GOT3 (cell line): Measurements from ENCODE around the gene TPM1.

Experiments used
- DNase-seq: peaks from one replicate; lab custom pipeline; 2025; ENCODE audit warnings: mixed read lengths; lab: John Stamatoyannopoulos, UW

TPM1 gene

DNA sequence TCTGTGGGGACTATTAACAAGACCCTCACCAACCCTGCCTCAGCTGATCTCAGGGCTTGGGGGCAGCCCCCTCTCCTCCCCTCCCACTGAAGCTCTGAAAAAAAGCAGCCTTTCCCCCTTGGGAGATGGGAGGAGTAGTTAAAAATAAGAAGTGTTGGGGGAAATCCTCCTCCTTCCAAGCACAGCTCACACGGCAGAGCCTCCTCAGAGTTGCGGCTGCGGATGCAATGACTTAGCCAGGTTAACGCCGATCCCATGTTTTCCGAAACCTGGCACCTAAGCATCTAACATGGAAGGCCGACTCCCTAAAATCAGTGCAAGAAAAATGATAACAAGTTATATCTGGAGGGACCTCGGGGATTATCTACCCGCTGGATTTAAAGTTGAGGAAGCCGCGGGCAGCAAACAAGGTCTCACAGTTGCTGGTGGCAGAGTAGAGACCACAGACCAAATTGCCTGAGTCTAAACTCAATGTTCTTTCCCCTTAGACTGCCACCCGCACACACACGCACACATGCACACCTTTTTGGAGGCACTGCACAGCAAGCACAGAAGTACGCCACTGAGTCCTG is 1.1 kb upstream of the TPM1 start:
- no peak for DNase-seq

DNA sequence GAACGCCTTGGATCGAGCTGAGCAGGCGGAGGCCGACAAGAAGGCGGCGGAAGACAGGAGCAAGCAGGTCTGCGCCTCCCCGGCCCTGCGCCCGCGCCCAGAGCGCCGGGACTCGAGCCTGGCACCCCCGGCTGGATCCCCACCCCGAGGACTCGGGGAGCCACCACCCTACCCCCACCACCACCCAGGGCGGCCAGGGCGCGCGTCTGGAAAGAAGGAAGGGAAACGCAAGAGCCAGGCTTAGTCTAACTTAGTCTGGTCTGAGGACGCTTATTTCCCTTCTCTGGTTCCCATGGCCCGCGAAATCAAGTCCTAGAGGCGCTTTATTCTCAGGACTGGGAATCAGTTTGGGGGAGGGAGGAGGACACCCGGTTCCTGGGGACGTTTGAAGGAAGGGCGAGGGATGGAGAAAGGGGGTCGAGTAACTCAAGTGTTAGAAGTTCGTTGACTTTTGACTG is 359 bp downstream of the TPM1 start:
- DNase-seq: no peak

DNA sequence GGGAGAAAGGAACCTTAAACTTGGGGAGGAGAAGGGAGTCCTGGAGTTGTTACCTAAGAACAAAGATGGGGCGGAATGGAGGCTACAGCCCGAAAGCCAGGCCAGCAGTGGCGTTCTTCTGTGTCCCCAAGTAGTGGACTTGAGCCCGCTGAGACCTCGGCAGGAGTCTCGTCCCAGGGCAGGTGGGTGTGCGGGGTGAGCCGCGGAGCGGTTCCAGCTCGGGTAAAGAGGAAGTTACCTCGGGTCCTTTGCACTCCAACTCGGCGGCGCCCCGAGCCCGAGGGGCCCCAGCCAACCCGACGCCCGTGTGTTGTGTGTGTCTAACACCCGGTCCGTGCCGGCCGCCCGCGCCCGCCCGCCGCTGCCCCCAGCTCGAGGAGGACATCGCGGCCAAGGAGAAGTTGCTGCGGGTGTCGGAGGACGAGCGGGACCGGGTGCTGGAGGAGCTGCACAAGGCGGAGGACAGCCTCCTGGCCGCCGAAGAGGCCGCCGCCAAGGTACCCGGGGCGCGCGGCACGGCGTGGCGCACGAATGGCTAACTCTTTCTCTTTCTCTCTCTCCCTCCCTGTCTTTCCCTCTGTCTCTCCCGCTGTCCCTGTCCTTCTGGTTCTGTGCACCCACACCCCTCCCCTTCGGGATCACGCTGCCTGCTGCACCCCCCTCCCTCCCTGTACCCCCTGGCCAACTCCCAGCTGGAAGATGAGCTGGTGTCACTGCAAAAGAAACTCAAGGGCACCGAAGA is 959 bp downstream of the TPM1 start:
- no peak for DNase-seq

DNA sequence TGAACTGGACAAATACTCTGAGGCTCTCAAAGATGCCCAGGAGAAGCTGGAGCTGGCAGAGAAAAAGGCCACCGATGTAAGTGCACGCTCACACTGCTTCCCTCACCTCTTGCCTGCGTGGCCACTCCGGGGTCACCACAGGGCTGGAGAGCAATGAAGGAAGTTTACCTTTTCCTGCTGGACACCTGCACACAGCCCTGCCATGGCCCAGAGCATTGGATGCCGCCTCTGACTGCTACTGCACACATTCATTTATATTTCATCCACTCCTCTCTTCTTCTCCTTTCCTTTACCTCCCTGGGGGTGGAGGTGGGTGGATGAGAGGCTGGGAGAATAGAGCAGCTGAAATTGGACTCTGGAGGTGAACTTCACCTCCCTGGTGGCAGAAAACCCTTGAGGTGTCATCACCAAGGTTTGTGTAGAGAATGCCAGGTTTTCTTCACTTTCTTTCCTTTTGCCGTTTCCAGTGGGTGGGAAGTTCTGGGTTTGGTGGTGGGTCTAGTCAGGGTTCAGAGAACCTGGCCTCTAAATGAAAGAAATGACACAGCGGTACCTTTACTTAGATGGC is 1.6 kb downstream of the TPM1 start:
- no peak for DNase-seq

DNA sequence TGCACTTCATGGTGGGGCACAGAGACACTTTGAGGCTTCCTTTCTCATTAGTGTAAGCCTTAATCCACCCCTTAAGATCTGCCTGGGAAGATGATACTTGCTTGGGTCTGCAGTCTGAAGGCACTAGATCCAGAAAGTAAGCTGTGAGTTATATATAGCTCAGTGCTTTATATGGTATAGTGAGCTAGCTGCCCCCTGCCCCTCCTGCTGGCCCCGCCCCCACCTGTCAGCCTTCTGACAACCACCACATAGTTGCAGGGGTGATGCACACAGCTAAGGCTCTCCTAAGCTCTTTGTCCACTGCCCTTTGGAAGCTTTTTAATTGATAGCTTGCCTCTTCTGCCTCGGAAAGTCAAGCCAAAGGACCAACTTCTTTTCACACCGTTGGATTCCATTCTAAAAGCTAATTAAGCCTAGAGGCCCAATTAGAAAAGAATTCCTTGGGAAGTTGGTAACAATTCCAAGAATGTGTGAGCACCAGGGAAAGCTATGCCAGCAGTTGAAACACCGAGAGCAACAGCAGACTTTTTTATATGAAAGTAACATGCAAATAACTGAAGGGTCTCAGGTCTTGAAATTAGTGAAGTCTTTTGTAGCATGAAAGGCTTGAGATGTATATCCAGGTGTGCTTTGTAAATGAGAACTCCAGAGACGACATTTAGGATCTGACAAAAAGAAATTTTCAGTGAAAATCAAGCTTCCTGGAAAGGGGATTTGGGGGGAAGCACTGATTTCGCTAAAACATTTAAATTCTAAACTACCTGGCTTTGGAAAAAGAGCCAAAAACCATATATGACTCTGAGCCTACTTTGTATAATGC is 2.3 kb downstream of the TPM1 start:
- no peak for DNase-seq

DNA sequence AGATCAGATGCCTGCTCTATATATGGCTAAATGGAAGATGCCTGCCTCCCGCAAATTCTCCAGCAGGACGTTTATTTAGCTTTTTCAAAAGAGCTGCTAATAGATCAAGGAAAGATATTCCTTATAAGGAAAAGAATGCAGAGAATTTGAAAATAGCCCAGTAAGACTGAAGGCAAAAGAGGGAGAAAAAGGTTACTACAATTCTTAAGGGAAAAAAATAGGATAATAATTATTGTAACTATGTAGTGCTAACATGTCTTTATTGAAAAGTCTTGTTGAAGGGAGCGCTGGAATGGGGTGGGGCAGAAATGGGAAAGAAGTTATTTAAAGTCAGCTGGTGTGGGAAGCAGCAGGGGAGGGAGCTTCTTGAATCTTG is 2.9 kb downstream of the TPM1 start:
- DNase-seq: no peak

DNA sequence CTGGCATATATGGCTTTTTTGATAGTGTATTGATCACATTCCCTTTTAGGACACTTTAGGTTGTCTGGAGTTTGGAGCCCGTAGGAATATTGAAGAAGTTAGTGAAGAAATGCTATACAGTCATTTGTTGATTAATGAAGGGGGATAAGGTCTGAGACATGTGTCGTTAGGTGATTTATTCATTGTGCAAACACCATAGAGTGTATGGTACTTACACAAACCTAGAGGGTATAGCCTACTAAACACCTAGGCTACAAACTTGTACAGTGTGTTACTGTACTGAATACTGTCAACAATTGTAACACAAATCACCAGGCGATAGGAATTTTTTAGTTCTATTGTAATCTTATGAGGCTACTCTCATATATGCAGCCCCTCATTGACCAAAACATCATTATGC is 3.3 kb downstream of the TPM1 start:
- no peak for DNase-seq

DNA sequence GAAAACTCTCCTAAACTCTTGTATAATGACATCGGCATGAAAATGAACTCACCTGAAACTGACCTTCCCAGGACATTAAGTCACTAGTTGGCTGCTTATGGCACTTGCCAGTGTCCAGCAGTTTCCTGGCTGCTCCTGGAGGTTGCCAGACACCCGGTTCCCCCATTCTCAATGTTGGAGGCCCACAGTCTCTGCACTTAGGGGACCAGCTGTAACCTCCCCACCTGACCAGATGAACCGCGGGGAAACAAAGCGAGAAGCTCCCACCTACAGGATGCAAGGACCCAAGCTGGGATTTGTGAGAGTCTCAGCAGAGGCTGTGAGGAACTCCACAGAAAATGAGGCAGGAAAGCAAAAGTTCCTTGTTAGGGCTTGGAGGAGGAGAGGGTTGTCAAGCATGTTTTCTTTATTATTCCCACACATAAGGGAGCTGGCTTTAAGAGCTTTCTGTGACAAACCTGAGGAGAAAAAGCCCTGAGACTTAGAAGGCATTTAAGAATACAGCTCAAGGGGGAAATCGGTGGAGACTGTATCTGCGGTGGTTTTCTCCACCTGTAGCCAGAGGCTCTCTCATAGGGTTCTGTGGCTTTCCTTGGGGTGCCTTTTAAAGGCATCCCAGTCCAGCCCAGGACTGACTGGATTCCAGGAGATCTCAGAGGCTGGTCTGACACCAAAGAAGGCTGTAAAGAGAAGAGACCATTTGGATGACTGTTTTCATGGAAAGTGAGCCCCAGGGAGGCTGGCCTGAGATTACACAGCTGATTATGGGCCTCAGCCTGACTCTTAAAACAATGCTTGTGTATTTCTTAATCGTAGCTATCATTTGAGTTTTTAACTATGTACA is 4.6 kb downstream of the TPM1 start:
- no peak for DNase-seq

DNA sequence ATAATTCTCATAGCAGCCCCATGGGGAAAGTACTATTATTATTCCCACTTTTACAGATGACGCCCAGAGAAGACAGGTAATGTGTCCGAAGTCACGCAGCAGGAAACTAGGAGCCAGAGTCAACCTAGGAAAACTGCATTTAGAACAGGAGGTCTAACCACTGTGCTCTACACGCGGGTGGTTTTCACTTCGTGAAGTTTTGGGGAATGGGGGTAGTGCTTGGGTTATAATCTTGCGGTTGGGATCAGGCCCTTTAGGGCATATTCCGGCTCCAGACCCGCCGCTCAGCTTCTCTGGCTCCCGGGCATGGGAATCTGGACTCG is 5.2 kb downstream of the TPM1 start:
- DNase-seq: no peak

DNA sequence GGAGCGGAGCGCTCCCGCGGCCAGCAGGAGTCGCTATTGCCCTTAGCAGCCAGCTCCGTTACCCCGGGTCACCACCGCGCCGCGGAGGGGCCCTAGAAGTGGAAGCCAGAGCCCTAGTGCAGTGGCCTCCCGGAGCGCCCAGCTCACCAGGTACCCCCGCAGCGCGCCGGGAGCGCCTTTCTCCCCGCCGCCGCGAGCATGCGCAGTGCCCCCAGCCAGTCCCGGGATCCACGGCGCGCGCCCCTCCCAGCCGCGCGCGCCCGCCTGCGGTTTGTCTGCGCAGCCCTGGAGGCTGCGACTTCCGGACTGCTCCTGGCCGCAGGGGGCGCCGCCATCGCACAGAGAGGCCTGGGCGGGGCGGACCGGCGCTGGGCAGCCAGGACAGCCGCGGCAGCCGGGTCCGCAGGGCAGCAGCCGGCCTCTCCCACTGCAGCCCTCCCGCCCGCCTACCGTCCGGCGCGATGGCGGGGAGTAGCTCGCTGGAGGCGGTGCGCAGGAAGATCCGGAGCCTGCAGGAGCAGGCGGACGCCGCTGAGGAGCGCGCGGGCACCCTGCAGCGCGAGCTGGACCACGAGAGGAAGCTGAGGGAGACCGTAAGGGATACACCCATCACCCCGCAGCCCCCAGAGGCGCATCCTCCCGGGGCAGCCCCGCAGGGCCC is 5.7 kb downstream of the TPM1 start:
- peak; percentile 83 for DNase-seq

DNA sequence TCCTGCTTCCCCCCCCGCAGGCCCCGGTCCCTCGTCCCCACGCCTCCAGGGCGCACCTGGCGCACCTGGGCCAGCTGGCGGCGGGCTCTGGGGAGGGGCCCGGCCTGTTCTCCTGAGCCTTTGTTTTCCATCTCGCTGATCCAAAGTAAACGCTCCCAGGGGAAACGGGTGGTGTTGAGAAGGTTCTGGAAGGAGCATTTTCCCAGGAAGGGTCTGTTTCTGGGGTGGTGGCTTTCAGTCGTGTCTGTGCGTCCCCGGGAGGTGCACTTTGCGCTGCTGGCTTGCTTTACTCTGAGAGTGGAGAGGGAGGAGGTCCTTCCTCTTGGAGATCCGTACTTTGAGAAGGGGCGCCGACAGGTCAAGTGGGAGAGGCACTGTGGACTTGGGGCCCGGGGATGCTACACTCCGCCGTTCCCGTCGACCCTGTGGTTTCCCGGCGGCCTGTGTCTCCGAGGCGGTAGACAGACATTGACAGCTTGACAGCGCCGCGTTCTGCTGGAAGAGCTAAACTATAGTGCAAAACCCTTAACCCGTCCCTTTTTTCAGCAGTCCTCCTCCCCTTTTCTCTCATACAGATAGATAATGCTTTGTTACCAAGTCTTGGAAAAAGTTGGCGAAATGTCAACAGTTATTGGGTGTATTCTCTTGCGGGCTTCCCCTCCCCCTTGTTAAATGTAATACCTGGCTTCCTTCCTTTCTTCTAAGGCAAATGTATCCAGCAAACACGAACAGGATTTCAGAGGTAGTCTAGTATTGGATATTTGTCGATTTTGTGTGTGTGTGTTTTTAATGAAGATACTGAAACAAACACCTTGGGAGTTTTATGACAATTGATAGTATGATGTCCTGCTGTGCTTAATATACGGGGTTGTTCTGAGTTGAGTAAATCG is 6.5 kb downstream of the TPM1 start:
- no peak for DNase-seq

DNA sequence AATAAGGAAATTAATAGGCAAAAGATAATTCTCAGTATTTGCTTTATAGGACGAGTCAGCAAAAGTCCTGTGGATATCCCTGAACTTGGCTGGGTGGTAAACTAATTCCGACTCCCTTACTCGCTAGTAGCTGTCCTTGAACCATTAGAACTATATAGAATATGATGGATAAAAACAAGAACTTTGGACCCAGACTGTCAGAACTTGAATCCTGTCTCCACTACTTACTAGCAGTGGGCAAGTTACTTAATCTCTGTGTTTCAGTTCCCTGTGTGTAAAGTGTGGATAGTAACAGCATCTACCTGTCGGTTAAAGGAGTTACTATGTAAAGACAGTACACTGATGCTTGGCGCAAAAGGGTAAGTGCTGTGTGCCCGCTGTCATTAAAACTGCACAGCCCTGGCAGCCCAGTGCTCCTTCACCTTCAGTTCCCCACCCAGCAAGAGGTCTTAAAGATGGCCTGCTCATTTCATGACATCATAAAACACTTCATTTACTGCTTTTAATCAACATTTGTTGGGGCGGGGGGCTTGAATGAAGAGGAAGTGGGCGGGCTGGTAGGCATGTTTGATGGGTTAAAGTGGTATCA is 7.3 kb downstream of the TPM1 start:
- DNase-seq: no peak

DNA sequence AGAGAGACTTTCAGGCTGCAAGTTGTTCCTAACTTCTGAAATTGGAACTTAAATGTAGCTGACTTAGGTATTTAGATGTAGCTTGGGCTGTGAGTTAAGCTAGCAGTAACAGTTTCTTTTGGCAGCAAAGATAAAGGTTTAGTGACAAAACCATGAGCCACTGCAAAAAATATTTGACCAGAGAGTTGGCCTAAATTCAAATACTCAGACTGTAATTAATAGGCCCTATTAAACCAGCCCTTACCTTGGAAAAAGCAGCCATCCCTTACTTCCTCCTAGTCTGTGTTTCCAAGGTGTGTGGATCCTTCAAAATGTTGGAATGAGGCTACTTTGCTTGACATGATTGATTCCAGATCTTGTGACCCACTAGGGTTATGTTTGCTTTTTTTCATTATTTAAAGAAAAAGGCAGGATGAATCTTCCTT is 8.2 kb downstream of the TPM1 start:
- no peak for DNase-seq

DNA sequence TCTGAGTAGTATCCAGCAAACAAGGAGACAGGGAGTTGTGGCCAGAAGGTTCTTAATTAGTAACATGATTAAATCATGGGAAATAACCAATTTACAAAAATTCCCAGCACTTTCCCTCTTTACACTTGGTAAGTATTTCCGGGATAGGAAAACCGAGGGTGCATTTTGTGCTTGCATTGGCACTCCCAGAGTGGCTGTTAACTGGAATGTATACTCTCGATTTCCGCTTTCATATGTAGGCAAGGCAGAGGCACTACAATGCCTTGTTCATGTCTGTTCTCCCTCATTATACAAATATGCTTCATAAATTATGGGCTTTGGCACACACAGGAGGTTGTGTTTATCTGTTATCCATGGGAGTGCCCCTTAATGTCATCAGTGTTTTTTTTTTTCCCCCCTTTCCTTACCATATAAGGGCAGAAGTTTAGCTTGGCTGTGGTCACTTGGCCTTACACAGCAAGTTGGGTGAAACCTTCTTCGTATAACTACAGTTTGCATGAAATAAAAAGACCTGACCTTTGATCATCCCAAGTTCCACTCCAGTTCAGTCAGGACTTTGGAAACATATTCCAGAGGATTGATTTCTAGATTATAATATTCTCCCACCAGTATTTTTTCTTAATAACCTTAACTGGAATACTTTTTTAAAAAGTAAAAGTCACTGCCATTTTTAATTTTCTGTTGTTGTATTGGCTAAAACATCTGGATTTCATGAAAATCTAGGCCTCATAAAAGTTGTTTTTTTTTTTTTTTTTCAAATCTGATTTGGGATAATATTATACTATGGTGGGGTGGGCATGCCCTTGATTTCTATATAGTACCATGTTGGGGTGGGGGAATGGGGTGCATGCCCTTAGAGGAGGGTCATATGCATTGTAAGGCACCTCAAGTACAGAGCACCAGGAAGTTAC is 8.9 kb downstream of the TPM1 start:
- DNase-seq: no peak

DNA sequence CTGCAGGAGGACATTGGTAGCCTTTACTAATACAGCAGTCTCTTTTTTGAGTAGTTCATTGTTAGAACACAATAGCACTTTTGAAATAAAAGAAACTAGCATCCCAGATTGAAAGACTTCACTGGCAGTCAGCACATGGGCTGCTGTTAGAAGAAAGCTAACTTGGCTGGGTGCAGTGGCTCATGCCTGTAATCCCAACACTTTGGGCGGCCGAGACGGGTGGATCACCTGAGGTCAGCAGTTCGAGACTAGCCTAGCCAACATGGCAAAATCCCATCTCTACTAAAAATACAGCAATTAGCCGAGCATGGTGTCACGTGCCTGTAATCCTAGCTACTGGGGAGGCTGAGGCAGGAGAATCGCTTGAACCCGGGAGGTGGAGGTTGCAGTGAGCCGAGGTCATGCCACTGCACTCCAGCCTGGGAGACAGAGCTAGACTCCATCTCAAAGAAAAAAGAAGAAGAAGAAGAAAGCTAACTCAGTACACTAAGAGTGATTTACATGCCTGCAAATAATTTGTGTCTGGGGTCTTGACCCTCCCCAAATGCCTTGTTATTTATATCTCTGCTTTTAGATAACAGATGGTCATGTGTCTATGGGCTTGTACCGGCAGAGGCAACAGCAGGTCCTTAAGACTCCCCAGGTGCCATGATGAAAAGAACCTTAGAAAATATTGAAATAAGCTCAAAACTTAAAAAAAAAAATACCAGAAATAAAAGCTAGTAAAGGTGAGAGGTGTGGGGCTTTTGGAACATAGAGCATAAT is 9.7 kb downstream of the TPM1 start:
- DNase-seq: no peak

DNA sequence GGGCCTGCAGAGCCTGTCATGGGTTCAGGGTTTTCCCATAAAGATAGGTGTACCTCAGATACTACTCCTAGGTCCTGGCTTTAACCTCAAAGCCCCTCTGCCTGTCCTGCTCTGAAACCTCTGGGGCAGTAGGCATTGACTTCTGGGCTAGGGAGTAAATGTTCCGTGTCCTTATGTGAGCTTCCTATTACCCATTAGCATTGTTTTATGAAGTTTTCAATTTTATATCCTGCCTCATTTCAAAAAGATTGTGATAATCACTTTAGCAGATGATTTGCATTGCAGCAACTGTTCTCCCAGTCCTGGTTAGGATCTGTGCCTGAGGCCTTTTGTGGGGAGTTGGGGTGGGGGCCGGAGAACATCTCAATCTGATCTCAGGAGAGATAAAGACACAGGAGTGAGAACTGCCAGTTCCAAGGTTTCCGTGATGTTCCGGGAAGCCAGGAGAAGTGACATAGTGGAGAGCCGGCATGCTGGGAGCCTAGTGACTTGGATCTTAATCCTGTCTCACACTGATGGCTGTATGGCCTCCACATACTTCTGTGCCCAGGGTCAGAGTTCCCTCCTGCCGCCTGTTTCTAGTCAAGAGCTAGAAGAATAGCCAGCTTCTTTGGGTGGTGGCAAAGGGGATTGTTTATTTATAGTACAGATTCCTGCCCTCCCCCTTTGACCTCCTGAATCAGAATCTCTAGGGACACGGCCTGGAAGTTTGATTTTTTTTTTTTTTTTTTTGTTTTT is 10.6 kb downstream of the TPM1 start:
- no peak for DNase-seq

DNA sequence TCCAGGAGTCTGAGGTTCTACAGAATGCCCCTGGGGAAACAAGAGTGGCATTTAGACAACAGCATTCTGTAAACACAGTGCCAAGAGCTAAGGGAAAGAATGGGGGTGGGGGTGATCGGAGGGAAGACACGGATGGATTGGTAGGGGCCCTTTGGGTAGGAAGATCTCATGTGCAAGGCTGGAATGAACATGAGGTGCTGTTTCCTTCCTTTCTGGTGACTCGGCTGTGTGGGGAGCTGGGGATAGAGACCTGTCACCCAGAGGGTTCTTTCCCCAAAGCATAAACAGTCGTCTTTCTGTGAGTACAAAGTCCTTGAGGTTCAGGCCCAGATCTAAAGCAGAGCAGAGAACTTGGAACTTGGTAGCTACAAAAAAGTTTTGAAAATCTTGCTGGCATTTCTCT is 11.7 kb downstream of the TPM1 start:
- no peak for DNase-seq
